GM12878 (cell line): Measurements from ENCODE around the gene ADAM10.

ENCODE experiments used
- MXI1 ChIP-seq: fragments of 150-350 bp; IDR thresholded peaks from 2 replicates; pipeline ENCODE4 v1.6.1; 2011; ENCODE audit warnings: low read depth, mild to moderate bottlenecking, inconsistent platforms, low read length, improper control_type of control experiment
- POLR2A ChIP-seq: IDR thresholded peaks from 2 replicates; pipeline ENCODE4 v1.6.1; 2011; ENCODE audit warnings: low read depth, mild to moderate bottlenecking, low read length
- RAD51 ChIP-seq: fragments of 450-650 bp; IDR thresholded peaks from 2 replicates; pipeline ENCODE4 v1.6.1; 2016; ENCODE audit warnings: moderate library complexity, mild to moderate bottlenecking, inconsistent platforms
- TCF12 ChIP-seq: IDR thresholded peaks from 2 replicates; pipeline ENCODE4 v1.6.1; 2011; ENCODE audit warnings: low read depth, mild to moderate bottlenecking, low read length
- YY1 ChIP-seq: IDR thresholded peaks from 2 replicates; pipeline ENCODE4 v1.6.1; 2011; ENCODE audit warnings: low read depth, mild to moderate bottlenecking, low read length
- TF ChIP-seq, protein P1 (sequence below), 3 experiments: IDR thresholded peaks in 2 of 3; conservative IDR thresholded peaks in 1 of 3; 2 replicates each; pipeline ENCODE4 v1.5.1; 2011; ENCODE audit warnings: low read depth in 3 of 3, low read length in 3 of 3, mild to moderate bottlenecking in 3 of 3, control low read depth in 2 of 3, moderate library complexity in 2 of 3, inconsistent platforms in 1 of 3, mixed read lengths in 1 of 3; ENCODE audit not compliant: control insufficient read depth in 2 of 3, insufficient read depth in 1 of 3; ENCODE audit errors: extremely low read depth in 1 of 3
- TF ChIP-seq, protein P2 (sequence below): fragments of 450-650 bp; IDR thresholded peaks from 2 replicates; pipeline ENCODE4 v1.6.1; 2016; ENCODE audit warnings: mild to moderate bottlenecking
- TF ChIP-seq, protein P3 (sequence below): IDR thresholded peaks from 2 replicates; pipeline ENCODE4 v1.6.1; 2011; ENCODE audit warnings: low read depth, low read length, improper control_type of control experiment, borderline replicate concordance

DNA sequence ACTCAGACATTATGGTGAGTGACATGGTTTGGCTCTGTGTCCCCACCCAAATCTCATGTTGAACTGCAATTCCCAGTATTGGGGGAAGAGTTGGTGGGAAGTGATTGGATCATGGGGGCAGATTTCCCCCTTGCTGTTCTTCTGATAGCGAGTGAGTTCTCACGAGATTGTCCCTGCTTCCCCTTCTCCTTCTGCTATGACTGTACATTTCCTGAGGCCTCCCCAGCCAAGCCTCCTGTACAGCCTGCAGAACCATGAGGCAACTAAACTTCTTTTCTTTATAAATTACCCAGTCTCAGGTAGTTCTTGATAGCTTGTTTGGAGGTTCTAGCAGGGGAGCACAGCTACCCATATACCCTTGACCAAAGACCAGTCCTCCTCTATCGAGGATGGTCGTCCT lies 45.9 kb downstream of the ADAM10 start:
- TF ChIP-seq, protein P1, sequence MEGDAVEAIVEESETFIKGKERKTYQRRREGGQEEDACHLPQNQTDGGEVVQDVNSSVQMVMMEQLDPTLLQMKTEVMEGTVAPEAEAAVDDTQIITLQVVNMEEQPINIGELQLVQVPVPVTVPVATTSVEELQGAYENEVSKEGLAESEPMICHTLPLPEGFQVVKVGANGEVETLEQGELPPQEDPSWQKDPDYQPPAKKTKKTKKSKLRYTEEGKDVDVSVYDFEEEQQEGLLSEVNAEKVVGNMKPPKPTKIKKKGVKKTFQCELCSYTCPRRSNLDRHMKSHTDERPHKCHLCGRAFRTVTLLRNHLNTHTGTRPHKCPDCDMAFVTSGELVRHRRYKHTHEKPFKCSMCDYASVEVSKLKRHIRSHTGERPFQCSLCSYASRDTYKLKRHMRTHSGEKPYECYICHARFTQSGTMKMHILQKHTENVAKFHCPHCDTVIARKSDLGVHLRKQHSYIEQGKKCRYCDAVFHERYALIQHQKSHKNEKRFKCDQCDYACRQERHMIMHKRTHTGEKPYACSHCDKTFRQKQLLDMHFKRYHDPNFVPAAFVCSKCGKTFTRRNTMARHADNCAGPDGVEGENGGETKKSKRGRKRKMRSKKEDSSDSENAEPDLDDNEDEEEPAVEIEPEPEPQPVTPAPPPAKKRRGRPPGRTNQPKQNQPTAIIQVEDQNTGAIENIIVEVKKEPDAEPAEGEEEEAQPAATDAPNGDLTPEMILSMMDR (IDR thresholded peaks at IDR 0.05 in 2 of 3, conservative IDR thresholded peaks at IDR 0.05 in 1 of 3; ENCODE audit: control insufficient read depth in 2 of 3, extremely low read depth in 1 of 3, insufficient read depth in 1 of 3, low read depth in 3 of 3, low read length in 3 of 3), result no peak
- TF ChIP-seq POLR2A (no peak), RAD51 (no peak), MXI1 (no peak), YY1 (no peak), TCF12 (no peak)
- TF ChIP-seq, protein P2, sequence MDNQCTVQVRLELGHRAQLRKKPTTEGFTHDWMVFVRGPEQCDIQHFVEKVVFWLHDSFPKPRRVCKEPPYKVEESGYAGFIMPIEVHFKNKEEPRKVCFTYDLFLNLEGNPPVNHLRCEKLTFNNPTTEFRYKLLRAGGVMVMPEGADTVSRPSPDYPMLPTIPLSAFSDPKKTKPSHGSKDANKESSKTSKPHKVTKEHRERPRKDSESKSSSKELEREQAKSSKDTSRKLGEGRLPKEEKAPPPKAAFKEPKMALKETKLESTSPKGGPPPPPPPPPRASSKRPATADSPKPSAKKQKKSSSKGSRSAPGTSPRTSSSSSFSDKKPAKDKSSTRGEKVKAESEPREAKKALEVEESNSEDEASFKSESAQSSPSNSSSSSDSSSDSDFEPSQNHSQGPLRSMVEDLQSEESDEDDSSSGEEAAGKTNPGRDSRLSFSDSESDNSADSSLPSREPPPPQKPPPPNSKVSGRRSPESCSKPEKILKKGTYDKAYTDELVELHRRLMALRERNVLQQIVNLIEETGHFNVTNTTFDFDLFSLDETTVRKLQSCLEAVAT, result no peak
- TF ChIP-seq, protein P3, sequence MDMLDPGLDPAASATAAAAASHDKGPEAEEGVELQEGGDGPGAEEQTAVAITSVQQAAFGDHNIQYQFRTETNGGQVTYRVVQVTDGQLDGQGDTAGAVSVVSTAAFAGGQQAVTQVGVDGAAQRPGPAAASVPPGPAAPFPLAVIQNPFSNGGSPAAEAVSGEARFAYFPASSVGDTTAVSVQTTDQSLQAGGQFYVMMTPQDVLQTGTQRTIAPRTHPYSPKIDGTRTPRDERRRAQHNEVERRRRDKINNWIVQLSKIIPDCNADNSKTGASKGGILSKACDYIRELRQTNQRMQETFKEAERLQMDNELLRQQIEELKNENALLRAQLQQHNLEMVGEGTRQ, result no peak
